GM12891 (cell line): ENCODE data around the gene PAIP1.
A peak's percentile ranks its signal among the peaks of the same experiment; 100 is the strongest.
"Not testable (repeated sequence)": the region's sequence is repeated elsewhere in the genome, so short reads cannot be mapped to it uniquely, and the experiment has no call there.

Experiments used
- DNase-seq: peaks from one replicate; pipeline ENCODE4 v3.0.0; 2011; ENCODE audit warnings: low spot score; ENCODE audit not compliant: insufficient read length
- FAIRE-seq: peaks from 2 replicates; lab custom pipeline; 2011; peaks lifted over from hg19 to GRCh38; lab: Jason Lieb, UNC
- PAX5 ChIP-seq: IDR thresholded peaks from 2 replicates; pipeline ENCODE4 v1.6.1; 2011; ENCODE audit warnings: low read length, moderate library complexity, mild to moderate bottlenecking; ENCODE audit not compliant: insufficient read depth, severe bottlenecking
- POLR2A ChIP-seq: IDR thresholded peaks from 2 replicates; pipeline ENCODE4 v1.6.1; 2011; ENCODE audit warnings: low read depth, low read length, control low read depth
- POLR2AphosphoS5 ChIP-seq: IDR thresholded peaks from 2 replicates; pipeline ENCODE4 v1.6.1; 2011; ENCODE audit warnings: low read depth, low read length, control low read depth
- POU2F2 ChIP-seq: IDR thresholded peaks from 2 replicates; pipeline ENCODE4 v1.6.1; 2011; ENCODE audit warnings: low read depth, mild to moderate bottlenecking, control low read depth, low read length, moderate library complexity
- SPI1 ChIP-seq: IDR thresholded peaks from 2 replicates; pipeline ENCODE4 v1.6.1; 2011; ENCODE audit warnings: low read depth, low read length, control low read depth
- TAF1 ChIP-seq: IDR thresholded peaks from 2 replicates; pipeline ENCODE4 v1.6.1; 2011; ENCODE audit warnings: low read depth, low read length, control low read depth

The PAIP1 gene

GRCh38 chr5:43555895-43556606, 826 bp downstream of the PAIP1 start:
- FAIRE-seq (no peak), DNase-seq (peak; percentile 26)
- no peak for TF ChIP-seq SPI1
- no peak for TF ChIP-seq POU2F2
- no peak for TF ChIP-seq POLR2AphosphoS5
- TF ChIP-seq TAF1: no peak
- no peak for TF ChIP-seq POLR2A
- TF ChIP-seq PAX5: no peak

- no peak for DNase-seq
- TF ChIP-seq POLR2A: no peak
- no peak for TF ChIP-seq SPI1
- no peak for TF ChIP-seq POLR2AphosphoS5
- no peak for TF ChIP-seq PAX5
- no peak for TF ChIP-seq POU2F2
- TF ChIP-seq TAF1: no peak
- FAIRE-seq: peak; percentile 35
Measured at GRCh38 chr5:43554497-43554896, 2.4 kb downstream of the PAIP1 start.

- TF ChIP-seq POLR2AphosphoS5: no peak
- TF ChIP-seq POLR2A: no peak
- no peak for TF ChIP-seq POU2F2
- no peak for TF ChIP-seq SPI1
- no peak for TF ChIP-seq TAF1
- no peak for TF ChIP-seq PAX5
- no peak for FAIRE-seq
Measured at GRCh38 chr5:43553381-43553780, 3.5 kb downstream of the PAIP1 start.

GRCh38 chr5:43551731-43552130, 5.1 kb downstream of the PAIP1 start:
- FAIRE-seq: no peak
- TF ChIP-seq PAX5: no peak
- no peak for TF ChIP-seq TAF1
- TF ChIP-seq POU2F2: no peak
- TF ChIP-seq POLR2A: no peak
- no peak for TF ChIP-seq POLR2AphosphoS5
- no peak for TF ChIP-seq SPI1

More at GRCh38 chr5:43553381-43553780, 3.5 kb downstream of the PAIP1 start:
- DNase-seq: no peak

GRCh38 chr5:43549272-43549671, 7.6 kb downstream of the PAIP1 start:
- not testable (repeated sequence) for FAIRE-seq, DNase-seq

More at GRCh38 chr5:43551731-43552130, 5.1 kb downstream of the PAIP1 start:
- no peak for DNase-seq

- FAIRE-seq (no peak), DNase-seq (no peak)
- TF ChIP-seq SPI1: no peak
- no peak for TF ChIP-seq POLR2AphosphoS5
- TF ChIP-seq POLR2A: no peak
- no peak for TF ChIP-seq POU2F2
- TF ChIP-seq PAX5: no peak
- TF ChIP-seq TAF1: no peak
Measured at GRCh38 chr5:43548358-43548757, 8.5 kb downstream of the PAIP1 start.

GRCh38 chr5:43547532-43547931, 9.3 kb downstream of the PAIP1 start:
- FAIRE-seq (no peak), DNase-seq (no peak)
- TF ChIP-seq POU2F2 (no peak), SPI1 (no peak), POLR2A (no peak), POLR2AphosphoS5 (no peak), TAF1 (no peak)

- FAIRE-seq: no peak
- no peak for DNase-seq
- TF ChIP-seq PAX5: no peak
- no peak for TF ChIP-seq SPI1
- no peak for TF ChIP-seq POLR2AphosphoS5
- no peak for TF ChIP-seq POLR2A
- TF ChIP-seq POU2F2: no peak
- no peak for TF ChIP-seq TAF1
Measured at GRCh38 chr5:43543434-43543833, 13.4 kb downstream of the PAIP1 start.

GRCh38 chr5:43540746-43541145, 16.1 kb downstream of the PAIP1 start:
- TF ChIP-seq TAF1: no peak
- TF ChIP-seq POLR2AphosphoS5: no peak
- TF ChIP-seq PAX5: no peak
- TF ChIP-seq POLR2A: no peak
- no peak for TF ChIP-seq POU2F2
- TF ChIP-seq SPI1: no peak
- no peak for DNase-seq
- no peak for FAIRE-seq

GRCh38 chr5:43536972-43537371, 19.9 kb downstream of the PAIP1 start:
- FAIRE-seq (no peak), DNase-seq (no peak)
- TF ChIP-seq POLR2A (no peak), PAX5 (no peak), TAF1 (no peak), SPI1 (no peak), POLR2AphosphoS5 (no peak), POU2F2 (no peak)
